HepG2 (cell line): ENCODE measurements around the gene OR3A1. TPM values are rescaled to one million over a fixed set of nuclear protein-coding genes. Genes with fewer than 3 reads are reported as not detected.
"Not testable (repeated sequence)": the region's sequence is repeated elsewhere in the genome, so short reads cannot be mapped to it uniquely, and the experiment has no call there.

Source experiments
- ATAC-seq: fragments of 200-7000 bp; cut with Tn5 transposase; 3 replicates; pipeline ENCODE4 v1.9.1; 2020; ENCODE audit warnings: mild to moderate bottlenecking, moderate library complexity
- BruUV-seq: library from RNA; stranded (reverse); fragments of 400-500 nt; replicated peaks from 2 replicates; lab custom pipeline; 2021; lab: Mats Ljungman, UMichigan
- CTCF ChIA-PET: fragments of 300-600 bp; formaldehyde crosslinking; extraction: SDS; loops from one replicate; lab custom pipeline; 2021; ENCODE audit warnings: low total read pairs, inconsistent platforms, low intra/inter-chr PET ratio; lab: Yijun Ruan, JAX
- POLR2A ChIA-PET: fragments of 350-600 bp; sonication (Branson Sonifier 250); formaldehyde crosslinking; loops from one replicate; lab custom pipeline; 2020; ENCODE audit warnings: antibody characterized with exemption, inconsistent platforms; lab: Yijun Ruan, JAX
- DNase-seq: peaks from one replicate; pipeline ENCODE4 v3.0.0-alpha.2; 2015; ENCODE audit warnings: low spot score
- FAIRE-seq: peaks from 3 replicates; lab custom pipeline; 2011; peaks lifted over from hg19 to GRCh38; lab: Jason Lieb, UNC
- H2AFZ ChIP-seq: one replicate; pipeline ENCODE4 v1.6.1; 2011; ENCODE audit warnings: low read length, inconsistent platforms
- H3K27ac ChIP-seq: fragments of 300-600 bp; 3 replicates; pipeline ENCODE4 v1.8.0; 2011; ENCODE audit warnings: mixed run types, mild to moderate bottlenecking, mixed read lengths, low read length, inconsistent platforms; ENCODE audit not compliant: insufficient read depth; ENCODE audit errors: extremely low read length
- H3K27me3 ChIP-seq, 2 experiments: fragments of 200-600 bp in 1 of 2; 2 replicates in 1 of 2; 3 replicates in 1 of 2; pipeline versions ENCODE4 v1.6.0 to v1.8.0; 2011; ENCODE audit warnings: low read length in 2 of 2, mild to moderate bottlenecking in 2 of 2, moderate library complexity in 2 of 2, inconsistent platforms in 1 of 2; ENCODE audit not compliant: insufficient read depth in 2 of 2, control insufficient read depth in 1 of 2
- H3K36me3 ChIP-seq, 2 experiments: fragments of 200-600 bp in 1 of 2; replicated peaks in 1 of 2; 2 replicates in 1 of 2; 3 replicates in 1 of 2; pipeline versions ENCODE4 v1.5.1 to v1.8.0; 2011; ENCODE audit warnings: low read length in 2 of 2, inconsistent platforms in 1 of 2; ENCODE audit not compliant: insufficient read depth in 2 of 2, control insufficient read depth in 1 of 2
- H3K4me1 ChIP-seq: 2 replicates; pipeline ENCODE4 v1.5.1; 2012; ENCODE audit warnings: low read length, inconsistent platforms; ENCODE audit not compliant: insufficient read depth
- H3K4me2 ChIP-seq: 2 replicates; pipeline ENCODE4 v1.6.0; 2011; ENCODE audit warnings: low read depth, low read length, inconsistent platforms
- H3K4me3 ChIP-seq, 3 experiments: fragments of 200-600 bp in 1 of 3; sonication (generic), shearing (Covaris generic) in 1 of 3; replicated peaks in 1 of 3; 2 replicates each; pipeline ENCODE4 v1.5.1; 2011 to 2016; ENCODE audit warnings: low read length in 3 of 3, inconsistent platforms in 2 of 3, low read depth in 2 of 3, mild to moderate bottlenecking in 2 of 3, control low read depth in 1 of 3, mixed read lengths in 1 of 3; ENCODE audit not compliant: insufficient read depth in 1 of 3
- H3K79me2 ChIP-seq: one replicate; pipeline ENCODE4 v1.6.1; 2011; ENCODE audit warnings: low read length, inconsistent platforms; ENCODE audit not compliant: insufficient read depth
- H3K9ac ChIP-seq: 2 replicates; pipeline ENCODE4 v1.6.0; 2011; ENCODE audit warnings: mild to moderate bottlenecking, low read depth, low read length, inconsistent platforms; ENCODE audit not compliant: insufficient read depth
- H3K9me3 ChIP-seq: 2 replicates; pipeline ENCODE4 v1.5.1; 2012; ENCODE audit warnings: mild to moderate bottlenecking, low read length
- H4K20me1 ChIP-seq: 2 replicates; pipeline ENCODE4 v1.6.0; 2011; ENCODE audit warnings: inconsistent platforms, mild to moderate bottlenecking, low read length, moderate library complexity; ENCODE audit not compliant: insufficient read depth
- WGBS: methylation state at CpG from one replicate; pipeline ENCODE4 v1.1.6; 2017; ENCODE audit warnings: low lambda C conversion rate; 5-methylcytosine and 5-hydroxymethylcytosine counted together
- in situ Hi-C: cut with HindIII; loops from 2 replicates; pipeline ENCODE4 v1.10.0; 2017; ENCODE audit warnings: low pct_unique_long_range_greater_than_20kb; ENCODE audit not compliant: extremely low pct_ligation_motif_present
- intact Hi-C: fragments of 100-400 bp; cut with micrococcal nuclease; formaldehyde crosslinking; loops from one replicate; pipeline ENCODE4 v1.10.0; 2022; ENCODE audit not compliant: unreplicated experiment
- polyA plus RNA-seq, 8 experiments: library from polyadenylated mRNA; depleted of rRNA in 3 of 8; stranded (reverse) in 7 of 8; unstranded in 1 of 8; fragments of >200 nt; fragmentation: Illumina TruSeq in 4 of 8; extraction: Trizol in 4 of 8; gene quantifications; 2 replicates each; pipeline versions ENCODE4 v1.2.1 to v1.2.3, GENCODE V29; 2011 to 2016; ENCODE audit warnings: low read depth in 4 of 8, missing spikeins in 1 of 8, mixed read lengths in 1 of 8; ENCODE audit not compliant: insufficient read depth in 1 of 8
- total RNA-seq, 5 experiments: library from RNA; depleted of rRNA; stranded (reverse); fragments of >200 nt; fragmentation: Illumina TruSeq; extraction: Trizol; gene quantifications; 2 replicates each; pipeline ENCODE4 v1.2.3, GENCODE V29; 2016; ENCODE audit warnings: low read depth in 1 of 5

The OR3A1 gene
- total and polyA plus RNA-seq, 2 of the 13 experiments (the other 11 are each of a cell fraction or from before 2014, with no cell fraction given), result not detected

GRCh38 chr17:3244841-3245240 lies 53.3 kb downstream of the OR3A1 start:
- ATAC-seq, BruUV-seq, H3K4me3 ChIP-seq, FAIRE-seq, H3K79me2 ChIP-seq, H3K27ac ChIP-seq, H3K4me1 ChIP-seq, DNase-seq, H3K9me3 ChIP-seq, POLR2A ChIA-PET, H3K4me2 ChIP-seq, H3K9ac ChIP-seq, intact Hi-C loops, CTCF ChIA-PET, H3K27me3 ChIP-seq, H4K20me1 ChIP-seq, in situ Hi-C loops, H3K36me3 ChIP-seq, H2AFZ ChIP-seq: not testable (repeated sequence)
- WGBS, result 0% methylated on average over 1 of the region's 1 CpG

DNA sequence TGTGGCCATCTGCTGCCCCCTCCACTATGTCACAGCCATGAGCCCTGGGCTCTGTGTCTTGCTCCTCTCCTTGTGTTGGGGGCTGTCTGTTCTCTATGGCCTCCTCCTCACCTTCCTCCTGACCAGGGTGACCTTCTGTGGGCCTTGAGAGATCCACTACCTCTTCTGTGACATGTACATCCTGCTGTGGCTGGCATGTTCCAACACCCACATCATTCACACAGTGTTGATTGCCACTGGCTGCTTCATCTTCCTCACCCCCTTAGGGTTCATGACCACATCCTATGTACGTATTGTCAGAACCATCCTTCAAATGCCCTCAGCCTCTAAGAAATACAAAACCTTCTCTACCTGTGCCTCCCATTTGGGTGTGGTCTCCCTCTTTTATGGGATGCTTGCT lies 57.1 kb downstream of the OR3A1 start:
- H3K79me2 ChIP-seq, in situ Hi-C loops, CTCF ChIA-PET, H3K9ac ChIP-seq, H2AFZ ChIP-seq, intact Hi-C loops, DNase-seq, H3K27ac ChIP-seq, FAIRE-seq, H3K4me2 ChIP-seq, H4K20me1 ChIP-seq, H3K36me3 ChIP-seq, H3K4me3 ChIP-seq, BruUV-seq, H3K4me1 ChIP-seq, ATAC-seq, H3K9me3 ChIP-seq, H3K27me3 ChIP-seq, POLR2A ChIA-PET: not testable (repeated sequence)
- 0% methylated on average over 1 of the region's 1 CpG for WGBS

Other genes with a start within 250 kb of the OR3A1 start
- not detected in 2 replicates for gene OR1D5, start 234.8 kb downstream of the OR3A1 start, total RNA-seq (2016; rRNA removed; fragmentation: Illumina TruSeq; extraction: Trizol)
- gene OR1D5, start 234.8 kb downstream of the OR3A1 start, polyA plus RNA-seq (2011; rRNA removed), result not detected in 2 replicates
- not detected in 2 replicates for gene OR1D2, start 193.9 kb downstream of the OR3A1 start, total RNA-seq (2016; rRNA removed; fragmentation: Illumina TruSeq; extraction: Trizol)
- not detected in 2 replicates for gene OR1D2, start 193.9 kb downstream of the OR3A1 start, polyA plus RNA-seq (2011; rRNA removed)
- not detected in 2 replicates for gene OR1G1, start 170.8 kb downstream of the OR3A1 start, total RNA-seq (2016; rRNA removed; fragmentation: Illumina TruSeq; extraction: Trizol)
- not detected in 2 replicates for gene OR1G1, start 170.8 kb downstream of the OR3A1 start, polyA plus RNA-seq (2011; rRNA removed)
- gene OR1A2, start 100.8 kb downstream of the OR3A1 start, total RNA-seq (2016; rRNA removed; fragmentation: Illumina TruSeq; extraction: Trizol), result not detected in 2 replicates
- not detected in 2 replicates for gene OR1A2, start 100.8 kb downstream of the OR3A1 start, polyA plus RNA-seq (2011; rRNA removed)
- gene OR1A1, start 90.7 kb downstream of the OR3A1 start, total RNA-seq (2016; rRNA removed; fragmentation: Illumina TruSeq; extraction: Trizol), result not detected in 2 replicates
- not detected in 2 replicates for gene OR1A1, start 90.7 kb downstream of the OR3A1 start, polyA plus RNA-seq (2011; rRNA removed)
- gene OR3A2, start 87.9 kb upstream of the OR3A1 start, total RNA-seq (2016; rRNA removed; fragmentation: Illumina TruSeq; extraction: Trizol), result not detected in 2 replicates
- not detected in 2 replicates for gene OR3A2, start 87.9 kb upstream of the OR3A1 start, polyA plus RNA-seq (2011; rRNA removed)
- not detected in 2 replicates for gene OR1E1, start 100.0 kb upstream of the OR3A1 start, total RNA-seq (2016; rRNA removed; fragmentation: Illumina TruSeq; extraction: Trizol)
- not detected in 2 replicates for gene OR1E1, start 100.0 kb upstream of the OR3A1 start, polyA plus RNA-seq (2011; rRNA removed)
- not detected in 2 replicates for gene OR3A3, start 113.0 kb upstream of the OR3A1 start, total RNA-seq (2016; rRNA removed; fragmentation: Illumina TruSeq; extraction: Trizol)
- not detected in 2 replicates for gene OR3A3, start 113.0 kb upstream of the OR3A1 start, polyA plus RNA-seq (2011; rRNA removed)
- gene OR1E2, start 135.5 kb upstream of the OR3A1 start, total RNA-seq (2016; rRNA removed; fragmentation: Illumina TruSeq; extraction: Trizol), result not detected in 2 replicates
- gene OR1E2, start 135.5 kb upstream of the OR3A1 start, polyA plus RNA-seq (2011; rRNA removed), result not detected in 2 replicates
- gene SPATA22, start 173.5 kb upstream of the OR3A1 start, total RNA-seq (2016; rRNA removed; fragmentation: Illumina TruSeq; extraction: Trizol), result not detected in 2 replicates
- gene SPATA22, start 173.5 kb upstream of the OR3A1 start, polyA plus RNA-seq (2011; rRNA removed), result not detected in 2 replicates
- gene ASPA, start 177.6 kb upstream of the OR3A1 start, total RNA-seq (2016; rRNA removed; fragmentation: Illumina TruSeq; extraction: Trizol), result not detected in 2 replicates
- not detected in 2 replicates for gene ASPA, start 177.6 kb upstream of the OR3A1 start, polyA plus RNA-seq (2011; rRNA removed)